Coronary artery (tissue), 2 donors: ENCODE data around the gene AADACL4.

Experiments used
- DNase-seq: peaks from one replicate; pipeline ENCODE4 v3.0.0-alpha.2; 2017; ENCODE audit warnings: low spot score
- H3K27ac ChIP-seq, 2 donors: fragments of 200-600 bp; sonication (generic); one replicate each; pipeline ENCODE4 v1.5.1; 2016 to 2019
- H3K4me3 ChIP-seq: fragments of 200-600 bp; sonication (generic); 2 replicates; pipeline ENCODE4 v1.5.1; 2016; ENCODE audit warnings: mild to moderate bottlenecking, moderate library complexity
- TF ChIP-seq, protein P1 (sequence below): fragments of 200-600 bp; sonication (generic); IDR thresholded peaks from one replicate; pipeline ENCODE4 v1.5.1; 2019; ENCODE audit warnings: antibody characterized with exemption

The AADACL4 gene

DNA sequence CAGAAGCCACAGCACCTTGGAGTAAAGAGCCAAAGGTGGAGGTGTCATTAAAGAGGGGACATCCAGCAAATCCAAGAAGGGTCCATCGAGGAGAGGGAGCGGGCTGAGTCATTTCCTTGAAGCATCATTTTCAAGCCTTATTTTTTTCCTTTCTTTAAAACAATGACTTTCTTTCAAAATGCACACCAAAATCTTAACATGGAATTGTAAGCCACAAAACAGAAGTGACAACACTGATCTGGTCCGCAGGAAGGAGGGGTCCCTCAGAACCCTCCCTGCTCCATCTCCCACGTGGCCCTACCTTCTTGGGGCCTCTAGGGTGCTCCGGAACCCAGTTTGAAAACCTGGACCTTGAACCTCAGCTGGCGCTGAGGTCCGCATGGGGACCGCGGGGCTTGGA lies 40.7 kb upstream of the AADACL4 start:
- TF ChIP-seq, protein P1, sequence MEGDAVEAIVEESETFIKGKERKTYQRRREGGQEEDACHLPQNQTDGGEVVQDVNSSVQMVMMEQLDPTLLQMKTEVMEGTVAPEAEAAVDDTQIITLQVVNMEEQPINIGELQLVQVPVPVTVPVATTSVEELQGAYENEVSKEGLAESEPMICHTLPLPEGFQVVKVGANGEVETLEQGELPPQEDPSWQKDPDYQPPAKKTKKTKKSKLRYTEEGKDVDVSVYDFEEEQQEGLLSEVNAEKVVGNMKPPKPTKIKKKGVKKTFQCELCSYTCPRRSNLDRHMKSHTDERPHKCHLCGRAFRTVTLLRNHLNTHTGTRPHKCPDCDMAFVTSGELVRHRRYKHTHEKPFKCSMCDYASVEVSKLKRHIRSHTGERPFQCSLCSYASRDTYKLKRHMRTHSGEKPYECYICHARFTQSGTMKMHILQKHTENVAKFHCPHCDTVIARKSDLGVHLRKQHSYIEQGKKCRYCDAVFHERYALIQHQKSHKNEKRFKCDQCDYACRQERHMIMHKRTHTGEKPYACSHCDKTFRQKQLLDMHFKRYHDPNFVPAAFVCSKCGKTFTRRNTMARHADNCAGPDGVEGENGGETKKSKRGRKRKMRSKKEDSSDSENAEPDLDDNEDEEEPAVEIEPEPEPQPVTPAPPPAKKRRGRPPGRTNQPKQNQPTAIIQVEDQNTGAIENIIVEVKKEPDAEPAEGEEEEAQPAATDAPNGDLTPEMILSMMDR: no peak
- Histone ChIP-seq H3K27ac (peak overlapping the region; percentile 57 to 66), H3K4me3 (no peak overlapping the region)
- DNase-seq: no peak

GRCh38 chr1:12604114-12604874 lies 39.6 kb upstream of the AADACL4 start:
- DNase-seq: no peak
- TF ChIP-seq, protein P1: no peak
- H3K27ac ChIP-seq: peak overlapping the region; percentile 57 to 66
- no peak overlapping the region for H3K4me3 ChIP-seq

DNA sequence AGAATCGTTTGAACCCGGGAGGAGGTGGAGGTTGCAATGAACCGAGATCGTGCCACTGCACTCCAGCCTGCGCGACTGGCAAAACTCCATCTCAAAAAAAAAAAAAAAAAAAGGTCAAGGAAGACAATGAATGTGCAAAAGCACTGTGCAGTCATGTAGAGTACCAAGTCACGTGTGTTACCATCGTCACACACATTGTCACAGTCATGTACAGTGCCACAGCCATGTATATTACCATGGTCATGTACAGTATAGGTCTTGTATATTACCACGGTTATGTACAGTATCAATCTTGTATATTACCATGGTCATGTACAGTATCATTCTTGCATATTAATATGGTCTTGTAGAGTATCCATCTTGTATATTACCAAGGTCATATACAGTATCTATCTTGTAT lies 38.9 kb upstream of the AADACL4 start:
- TF ChIP-seq, protein P1: no peak
- no peak for DNase-seq
- Histone ChIP-seq H3K4me3 (no peak overlapping the region), H3K27ac (no peak overlapping the region)

DNA sequence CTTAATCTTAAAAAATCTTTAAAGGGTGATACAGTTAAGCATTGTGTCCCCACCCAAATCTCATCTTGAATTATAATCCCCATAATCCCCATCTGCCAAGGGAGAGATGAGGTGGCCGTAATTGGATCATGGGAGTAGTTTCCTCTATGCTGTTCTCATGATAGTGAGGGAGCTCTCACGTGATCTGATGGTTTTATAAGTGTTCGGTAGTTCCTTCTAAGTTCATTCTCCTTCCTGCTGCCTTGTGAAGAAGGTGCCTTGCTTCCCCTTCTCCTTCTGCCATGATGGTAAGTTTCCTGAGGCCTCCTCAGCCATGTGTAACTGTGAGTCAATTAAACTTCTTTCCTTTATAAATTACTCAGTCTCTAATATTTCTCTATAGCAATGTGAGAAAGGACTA lies 36.6 kb upstream of the AADACL4 start:
- Histone ChIP-seq H3K27ac (no peak overlapping the region), H3K4me3 (no peak overlapping the region)
- DNase-seq: no peak
- TF ChIP-seq, protein P1: no peak

GRCh38 chr1:12608311-12608957 lies 35.5 kb upstream of the AADACL4 start:
- Histone ChIP-seq H3K27ac (no peak overlapping the region), H3K4me3 (no peak overlapping the region)
- TF ChIP-seq, protein P1: no peak
- no peak for DNase-seq

GRCh38 chr1:12609469-12610003 lies 34.3 kb upstream of the AADACL4 start:
- Histone ChIP-seq H3K27ac (no peak overlapping the region), H3K4me3 (no peak overlapping the region)
- no peak for DNase-seq
- TF ChIP-seq, protein P1: no peak
